Erythroblast (primary cell): ENCODE measurements around the gene LTBP4.

ENCODE experiments used
- GATA1 ChIP-seq: IDR thresholded peaks from 2 replicates; pipeline ENCODE4 v1.6.1; 2011; ENCODE audit warnings: low read depth, mild to moderate bottlenecking, control low read depth, low read length, moderate library complexity
- POLR2A ChIP-seq: IDR thresholded peaks from 2 replicates; pipeline ENCODE4 v1.6.1; 2011; ENCODE audit warnings: mild to moderate bottlenecking, low read length

DNA sequence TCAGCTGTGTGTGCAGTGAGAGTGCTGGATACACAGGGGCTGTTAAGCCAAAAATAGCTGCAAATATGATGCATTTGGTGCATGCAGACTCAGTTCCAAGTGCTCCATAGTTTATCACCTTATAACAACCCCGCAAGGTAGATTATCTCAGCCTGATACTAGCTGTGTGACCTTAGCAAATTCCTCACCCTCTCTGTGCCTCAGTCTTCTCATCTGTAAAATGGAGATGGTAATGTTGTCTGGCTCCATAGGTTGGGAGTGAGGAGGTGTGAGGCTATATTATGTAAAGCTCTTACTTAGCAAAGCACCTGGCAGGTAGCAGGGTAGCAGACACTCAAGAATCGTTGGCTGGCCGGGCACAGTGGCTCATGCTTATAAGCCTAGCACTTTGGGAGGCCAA is 48.3 kb upstream of the LTBP4 start:
- no peak for TF ChIP-seq POLR2A
- no peak for TF ChIP-seq GATA1
